AG04450 (cell line): ENCODE results near the gene XPO4. TPM values are rescaled to one million over a fixed set of nuclear protein-coding genes. Genes with fewer than 3 reads are reported as not detected.

Experiments used
- CTCF ChIA-PET: fragments of 300-600, 350-600 bp; formaldehyde crosslinking; extraction: SDS; loops from one replicate; lab custom pipeline; 2022; ENCODE audit warnings: antibody characterized with exemption, inconsistent platforms; lab: Charles Lee
- POLR2A ChIA-PET: fragments of 350-600 bp; formaldehyde crosslinking; extraction: SDS; loops from one replicate; lab custom pipeline; 2021; ENCODE audit warnings: antibody characterized with exemption, inconsistent platforms; lab: Yijun Ruan, JAX
- DNase-seq: peaks from one replicate; pipeline ENCODE4 v3.0.0-alpha.2; 2011; ENCODE audit warnings: low read depth, low spot score
- H3K27ac ChIP-seq: one replicate; pipeline ENCODE4 v1.5.1; 2012; ENCODE audit warnings: low read depth, low read length, control low read depth
- H3K27me3 ChIP-seq: one replicate; pipeline ENCODE4 v1.6.0; 2012; ENCODE audit warnings: low read length; ENCODE audit not compliant: control insufficient read depth, insufficient read depth
- H3K4me3 ChIP-seq: 2 replicates; pipeline ENCODE4 v1.5.1; 2011; ENCODE audit warnings: mild to moderate bottlenecking, low read depth, low read length, control low read depth
- H3K9me3 ChIP-seq: 2 replicates; pipeline ENCODE4 v1.5.1; 2012; ENCODE audit warnings: low read length; ENCODE audit not compliant: control insufficient read depth, insufficient read depth
- CTCF ChIP-seq: IDR thresholded peaks from 2 replicates; pipeline ENCODE4 v1.5.1; 2011; ENCODE audit warnings: low read depth, low read length, control low read depth, inconsistent platforms
- polyA plus RNA-seq: library from polyadenylated mRNA; depleted of rRNA; stranded (reverse); fragments of >200 nt; gene quantifications from 2 replicates; pipeline ENCODE4 v1.2.3, GENCODE V29; 2011

XPO4 gene
- polyA plus RNA-seq, 1 experiment, result 14.4 TPM

DNA sequence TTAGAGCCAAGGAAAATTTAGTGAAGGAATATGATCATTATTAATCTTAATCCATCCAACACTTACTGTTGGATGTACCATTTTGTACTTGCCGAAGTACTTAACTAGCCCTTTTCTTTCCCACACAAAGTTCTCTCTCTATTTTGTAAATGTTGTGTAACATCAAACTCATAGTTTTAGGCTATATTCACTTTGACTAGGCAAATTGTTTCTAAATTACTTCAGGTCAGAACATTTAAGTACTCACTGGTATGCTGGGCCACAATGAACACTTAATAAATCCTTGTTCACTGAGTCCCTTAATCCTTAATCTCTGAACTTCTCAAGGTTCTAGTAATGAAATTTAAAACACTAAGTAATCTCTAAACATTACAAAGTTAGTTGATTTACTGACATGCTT, 79.5 kb downstream of the XPO4 start:
- no peak for TF ChIP-seq CTCF
- no peaks in the 10 kb centered on the region for H3K9me3 ChIP-seq
- no peaks in the 10 kb centered on the region for H3K27me3 ChIP-seq
- POLR2A ChIA-PET, result no interaction called here
- DNase-seq, result no peak
- CTCF ChIA-PET, result no interaction called here
- no peak overlapping the region for H3K27ac ChIP-seq
- no peak overlapping the region for H3K4me3 ChIP-seq

GRCh38 chr13:20822406-20822805, 80.1 kb downstream of the XPO4 start:
- ChIA-PET POLR2A (no interaction called here), CTCF (interaction anchor here (0.6 kb wide), 1 partner anchor 594 kb away, joined by 7 read pairs; no protein-coding TSS in a partner anchor)
- no peak overlapping the region for H3K27ac ChIP-seq
- no peak for TF ChIP-seq CTCF
- no peak for DNase-seq
- H3K4me3 ChIP-seq, result no peak overlapping the region
- no peaks in the 10 kb centered on the region for H3K27me3 ChIP-seq
- no peaks in the 10 kb centered on the region for H3K9me3 ChIP-seq

GRCh38 chr13:20819715-20820114, 82.8 kb downstream of the XPO4 start:
- POLR2A ChIA-PET, result no interaction called here
- no peak for DNase-seq
- Histone ChIP-seq H3K4me3 (no peak overlapping the region), H3K27ac (no peak overlapping the region), H3K9me3 (no peaks in the 10 kb centered on the region), H3K27me3 (no peaks in the 10 kb centered on the region)
- CTCF ChIA-PET, result interaction anchor here (1.1 to 1.7 kb wide), 2 partner anchors 9 to 13 kb away, joined by 3 to 16 read pairs; no protein-coding TSS in a partner anchor
- no peak for TF ChIP-seq CTCF

DNA sequence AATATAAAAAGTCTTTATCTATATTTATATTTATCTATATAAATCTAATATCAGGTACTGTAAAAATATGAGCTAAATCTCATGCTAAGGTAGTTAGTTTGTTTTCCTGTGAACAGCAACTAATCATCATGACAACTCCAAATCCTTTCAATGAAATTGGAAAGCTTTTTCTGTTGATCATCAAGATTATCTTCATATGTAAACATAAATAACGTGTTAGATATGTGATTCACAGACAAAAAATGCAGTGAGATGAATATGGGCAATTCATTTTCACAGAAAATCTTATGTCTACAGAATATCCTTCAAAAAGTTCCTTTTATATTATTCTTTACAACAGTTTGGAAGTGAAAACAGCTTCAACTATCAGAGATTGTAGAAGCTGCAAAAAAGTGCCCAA, 87.1 kb downstream of the XPO4 start:
- DNase-seq, result no peak
- no peaks in the 10 kb centered on the region for H3K27me3 ChIP-seq
- ChIA-PET CTCF (interaction anchor here (0.6 to 3.0 kb wide), 6 partner anchors 11 to 101 kb away, joined by 3 to 38 read pairs (median 4); no protein-coding TSS in a partner anchor), POLR2A (no interaction called here)
- H3K4me3 ChIP-seq, result no peak overlapping the region
- H3K27ac ChIP-seq, result no peak overlapping the region
- H3K9me3 ChIP-seq, result no peaks in the 10 kb centered on the region
- no peak for TF ChIP-seq CTCF

- Histone ChIP-seq H3K27me3 (no peaks in the 10 kb centered on the region), H3K9me3 (no peaks in the 10 kb centered on the region), H3K27ac (peak overlapping the region; percentile 77), H3K4me3 (peak overlapping the region; percentile 35)
- ChIA-PET POLR2A (interaction anchor here (1.1 kb wide), 2 partner anchors 11 to 13 kb away, joined by 3 to 5 read pairs; no protein-coding TSS in a partner anchor), CTCF (interaction anchor here (1.1 to 3.0 kb wide), 2 partner anchors 13 to 14 kb away, joined by 4 to 38 read pairs; no protein-coding TSS in a partner anchor)
- no peak for TF ChIP-seq CTCF
- DNase-seq, result peak; percentile 91
Measured at GRCh38 chr13:20814224-20814910, 88.2 kb downstream of the XPO4 start.
